ENCODE measurements around the gene C7orf57. TPM values are rescaled to one million over a fixed set of nuclear protein-coding genes. Genes with fewer than 3 reads are reported as not detected.

The C7orf57 gene
- 0.24 to 0.45 TPM (median 0.31 TPM) in 5 replicates for total RNA-seq (2022; extraction: Qiagen RNA extraction)

GRCh38 chr7:48035301-48035966, at the start of gene C7orf57:
TSS of gene C7orf57 (plus strand) at chr7:48035543. CDS start at chr7:48036309, 766 bp downstream.

GRCh38 chr7:48028938-48029337, 6.4 kb upstream of the C7orf57 start, which contains the start of gene SUN3:
TSS of gene SUN3 (minus strand) at chr7:48029107. CDS start at chr7:48028938, 169 bp downstream.

GRCh38 chr7:48089046-48090003, 54.0 kb downstream of the C7orf57 start, which contains the start of gene UPP1:
TSS of gene UPP1 (plus strand) at chr7:48089265. CDS start at chr7:48094784, 5,519 bp downstream.

Other genes with a start within 250 kb of the C7orf57 start
- gene PKD1L1, start 87.1 kb upstream of the C7orf57 start, total RNA-seq (2022; extraction: Qiagen RNA extraction), result 0.07 to 0.44 TPM (median 0.32 TPM) in 5 replicates
- 16.2 to 20.6 TPM (median 18.0 TPM) in 5 replicates for gene HUS1, start 55.9 kb upstream of the C7orf57 start, total RNA-seq (2022; extraction: Qiagen RNA extraction)
- gene SUN3, start 6.4 kb upstream of the C7orf57 start, total RNA-seq (2022; extraction: Qiagen RNA extraction), result 0.19 TPM in 1 of 5 replicates, not detected in the others
- 58.2 to 97.8 TPM (median 77.8 TPM) in 5 replicates for gene UPP1, start 53.7 kb downstream of the C7orf57 start, total RNA-seq (2022; extraction: Qiagen RNA extraction)
- 0.04 to 0.08 TPM (median 0.05 TPM) in 4 of 5 replicates, not detected in the other for gene ABCA13, start 135.9 kb downstream of the C7orf57 start, total RNA-seq (2022; extraction: Qiagen RNA extraction)

Data from A549 treated with Mapracorat at 1 μM for 4 hours (cell line).